Hepatocyte (in vitro differentiated cells): Measurements from ENCODE around the gene CHST15. TPM values are rescaled to one million over a fixed set of nuclear protein-coding genes. Genes with fewer than 3 reads are reported as not detected.

Experiments used
- DNase-seq: peaks from one replicate; pipeline ENCODE4 v3.0.0-alpha.2; 2016; ENCODE audit warnings: low spot score
- H2AFZ ChIP-seq: fragments of 200-600 bp; sonication (generic); 2 replicates; pipeline ENCODE4 v1.6.0; 2016; ENCODE audit warnings: antibody characterized with exemption, mild to moderate bottlenecking
- H3K27ac ChIP-seq: fragments of 200-600 bp; sonication (generic); 2 replicates; pipeline ENCODE4 v1.5.1; 2016; ENCODE audit warnings: mild to moderate bottlenecking
- H3K27me3 ChIP-seq: fragments of 200-600 bp; sonication (generic); 2 replicates; pipeline ENCODE4 v1.6.1; 2016
- H3K36me3 ChIP-seq: fragments of 200-600 bp; sonication (generic); replicated peaks from 2 replicates; pipeline ENCODE4 v1.5.1; 2016; ENCODE audit warnings: low read depth; ENCODE audit not compliant: insufficient read depth
- H3K4me1 ChIP-seq: fragments of 200-600 bp; sonication (generic); 2 replicates; pipeline ENCODE4 v1.5.1; 2016; ENCODE audit warnings: mild to moderate bottlenecking, moderate library complexity; ENCODE audit not compliant: insufficient read depth
- H3K4me2 ChIP-seq: fragments of 200-600 bp; sonication (generic); 2 replicates; pipeline ENCODE4 v1.6.0; 2016
- H3K4me3 ChIP-seq: fragments of 200-600 bp; sonication (generic); 2 replicates; pipeline ENCODE4 v1.5.1; 2016; ENCODE audit warnings: mild to moderate bottlenecking
- H3K79me2 ChIP-seq: fragments of 200-600 bp; sonication (generic); 2 replicates; pipeline ENCODE4 v1.6.0; 2017; ENCODE audit warnings: mild to moderate bottlenecking
- H3K9me2 ChIP-seq: fragments of 200-600 bp; sonication (generic); replicated peaks from 2 replicates; pipeline ENCODE4 v1.6.0; 2017; ENCODE audit warnings: mild to moderate bottlenecking; ENCODE audit not compliant: insufficient read depth
- H3K9me3 ChIP-seq: fragments of 200-600 bp; sonication (generic); 2 replicates; pipeline ENCODE4 v1.5.1; 2016; ENCODE audit warnings: low read depth, mild to moderate bottlenecking
- H4K20me1 ChIP-seq: fragments of 200-600 bp; sonication (generic); 2 replicates; pipeline ENCODE4 v1.6.0; 2016; ENCODE audit warnings: mild to moderate bottlenecking; ENCODE audit not compliant: insufficient read depth, poor library complexity, severe bottlenecking
- CTCF ChIP-seq: fragments of 200-600 bp; sonication (generic); IDR thresholded peaks from 2 replicates; pipeline ENCODE4 v1.5.1; 2016; ENCODE audit warnings: antibody characterized with exemption, mild to moderate bottlenecking; ENCODE audit not compliant: poor library complexity
- EZH2 ChIP-seq: fragments of 200-600 bp; sonication (generic); IDR thresholded peaks from 2 replicates; pipeline ENCODE4 v1.6.1; 2016; ENCODE audit warnings: antibody characterized with exemption, mild to moderate bottlenecking, borderline replicate concordance
- EZH2phosphoT487 ChIP-seq: fragments of 200-600 bp; sonication (generic); IDR thresholded peaks from one replicate; pipeline ENCODE4 v1.6.1; 2018; ENCODE audit warnings: antibody characterized with exemption, mild to moderate bottlenecking, low read depth, moderate library complexity; ENCODE audit not compliant: unreplicated experiment, severe bottlenecking
- WGBS: methylation state at CpG from one replicate; pipeline ENCODE4 v1.1.6; 2016; ENCODE audit warnings: low lambda C conversion rate; ENCODE audit errors: missing lambda C conversion rate; 5-methylcytosine and 5-hydroxymethylcytosine counted together
- polyA plus RNA-seq: library from polyadenylated mRNA; unstranded; fragments of >200 nt; fragmentation: Nextera tagmentation; extraction: Ambion mirVana; gene quantifications from 2 replicates; pipeline ENCODE4 v1.2.1, GENCODE V29; 2016
- total RNA-seq: library from RNA; depleted of rRNA; stranded (reverse); fragments of >200 nt; gene quantifications from 2 replicates; pipeline ENCODE4 v1.2.3, GENCODE V29; 2014

CHST15 gene
- total and polyA plus RNA-seq, 2 experiments from 2014 or later: 3.9 to 4.5 TPM

DNA sequence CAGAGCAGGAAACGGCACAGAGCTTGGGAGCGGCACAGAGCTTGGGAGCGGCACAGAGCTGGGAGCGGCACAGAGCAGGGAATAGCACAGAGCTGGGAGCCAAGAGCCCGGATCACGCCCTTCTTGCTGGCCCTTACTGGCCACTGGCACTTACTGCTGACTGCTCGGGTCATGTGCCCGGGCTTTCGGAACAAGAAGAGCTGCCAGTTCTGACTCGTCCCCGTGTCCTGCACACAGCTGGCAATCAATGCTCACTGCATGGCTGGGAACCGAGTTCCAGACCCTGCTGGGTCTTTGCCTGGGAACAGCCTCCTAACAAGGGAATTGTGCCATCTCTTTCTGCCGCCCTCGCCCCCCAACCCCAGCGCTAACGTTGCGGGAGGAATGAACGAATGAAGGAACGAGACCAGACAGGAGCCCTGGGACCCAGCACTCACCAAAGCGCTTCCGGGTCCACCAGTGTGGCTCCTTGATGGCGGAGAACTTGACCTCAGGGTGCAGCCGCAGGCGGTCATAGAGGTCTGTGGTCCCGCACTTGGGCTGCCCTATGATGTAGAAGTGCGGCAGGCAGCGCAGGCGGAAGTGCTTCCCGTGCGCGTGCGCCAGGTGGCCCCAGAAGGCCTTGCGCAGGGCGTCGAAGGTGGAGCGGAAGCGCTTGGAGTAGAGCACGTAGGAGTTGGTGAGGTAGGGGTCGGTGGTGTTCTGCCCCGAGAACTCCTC lies 49.1 kb downstream of the CHST15 start:
- no peak for TF ChIP-seq CTCF
- TF ChIP-seq EZH2: no peak
- TF ChIP-seq EZH2phosphoT487: no peak
- no peaks in the 10 kb centered on the region for H3K9me3 ChIP-seq
- H2AFZ ChIP-seq: no peak overlapping the region
- H3K9me2 ChIP-seq: no peaks in the 10 kb centered on the region
- DNase-seq: no peak
- H3K27ac ChIP-seq: no peak overlapping the region
- H4K20me1 ChIP-seq: no peaks in the 10 kb centered on the region
- 97% methylated on average over 40 of the region's 40 CpGs for WGBS
- no peaks in the 10 kb centered on the region for H3K4me1 ChIP-seq
- H3K79me2 ChIP-seq: no peaks in the 10 kb centered on the region
- no peak overlapping the region for H3K4me2 ChIP-seq
- no peaks in the 10 kb centered on the region for H3K27me3 ChIP-seq
- no peak overlapping the region for H3K4me3 ChIP-seq
- H3K36me3 ChIP-seq: no peaks in the 10 kb centered on the region

DNA sequence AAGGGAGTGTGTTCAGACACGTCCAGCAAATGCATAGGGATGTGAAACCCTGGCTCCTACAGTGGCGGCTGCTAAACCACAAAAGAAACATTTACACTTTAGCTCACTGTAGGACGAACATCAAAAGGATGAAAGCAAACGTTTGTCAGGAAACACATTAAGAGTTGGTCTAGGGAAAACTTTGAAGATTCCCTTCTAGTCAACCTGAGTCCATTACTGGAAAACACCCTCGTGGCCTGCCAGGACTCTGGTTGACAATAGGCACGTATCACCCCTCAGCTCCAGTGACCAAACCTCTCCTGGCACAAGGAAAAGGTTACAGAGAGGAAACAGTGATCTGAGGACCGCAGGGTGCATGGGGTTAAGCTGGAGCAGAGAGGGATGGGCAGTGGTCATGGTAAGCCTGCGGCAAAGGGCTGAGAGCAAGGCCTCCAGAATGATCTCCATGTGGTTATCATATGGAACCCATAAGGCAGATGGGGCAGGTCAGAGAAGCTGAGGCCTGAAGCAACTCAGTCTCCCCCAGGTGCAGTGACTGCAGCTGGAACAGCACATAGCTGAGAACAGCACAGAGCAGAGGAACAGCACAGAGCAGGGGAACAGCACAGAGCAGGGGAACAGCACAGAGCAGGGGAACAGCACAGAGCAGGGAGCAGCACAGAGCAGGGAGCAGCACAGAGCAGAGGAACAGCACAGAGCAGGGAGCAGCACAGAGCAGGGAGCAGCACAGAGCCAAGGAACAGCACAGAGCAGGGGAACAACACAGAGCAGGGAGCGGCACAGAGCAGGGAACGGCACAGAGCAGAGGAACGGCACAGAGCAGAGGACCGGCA lies 49.9 kb downstream of the CHST15 start:
- WGBS: 66% methylated on average over 12 of the region's 12 CpGs
- no peaks in the 10 kb centered on the region for H4K20me1 ChIP-seq
- H3K79me2 ChIP-seq: no peaks in the 10 kb centered on the region
- H3K9me3 ChIP-seq: no peaks in the 10 kb centered on the region
- DNase-seq: no peak
- no peaks in the 10 kb centered on the region for H3K4me1 ChIP-seq
- H3K4me2 ChIP-seq: no peak overlapping the region
- H3K27me3 ChIP-seq: no peaks in the 10 kb centered on the region
- TF ChIP-seq CTCF: no peak
- TF ChIP-seq EZH2: no peak
- TF ChIP-seq EZH2phosphoT487: no peak
- H2AFZ ChIP-seq: no peak overlapping the region
- no peaks in the 10 kb centered on the region for H3K9me2 ChIP-seq
- no peaks in the 10 kb centered on the region for H3K36me3 ChIP-seq
- no peak overlapping the region for H3K27ac ChIP-seq
- H3K4me3 ChIP-seq: no peak overlapping the region

- H2AFZ ChIP-seq: no peak overlapping the region
- no peak overlapping the region for H3K4me2 ChIP-seq
- H4K20me1 ChIP-seq: no peaks in the 10 kb centered on the region
- 62% methylated on average over 8 of the region's 8 CpGs for WGBS
- H3K4me3 ChIP-seq: no peak overlapping the region
- DNase-seq: no peak
- H3K4me1 ChIP-seq: no peaks in the 10 kb centered on the region
- H3K27ac ChIP-seq: no peak overlapping the region
- TF ChIP-seq EZH2phosphoT487: no peak
- TF ChIP-seq EZH2: no peak
- TF ChIP-seq CTCF: no peak
- no peaks in the 10 kb centered on the region for H3K9me2 ChIP-seq
- H3K79me2 ChIP-seq: no peaks in the 10 kb centered on the region
- H3K9me3 ChIP-seq: no peaks in the 10 kb centered on the region
- no peaks in the 10 kb centered on the region for H3K36me3 ChIP-seq
- H3K27me3 ChIP-seq: no peaks in the 10 kb centered on the region
Measured at GRCh38 chr10:124042656-124043309, 50.6 kb downstream of the CHST15 start.
